Left ventricle myocardium inferior (tissue), 1 donor: ENCODE data around the gene PSAPL1. TPM values are rescaled to one million over a fixed set of nuclear protein-coding genes. Genes with fewer than 3 reads are reported as not detected.

Experiments
- DNase-seq: peaks from one replicate; pipeline ENCODE4 v3.0.0-alpha.2; 2020
- H3K27ac ChIP-seq: fragments of 200-600 bp; replicated peaks from 2 replicates; pipeline ENCODE4 v1.8.0; 2021
- H3K27me3 ChIP-seq: fragments of 200-600 bp; 2 replicates; pipeline ENCODE4 v1.8.0; 2021; ENCODE audit warnings: low read depth
- H3K36me3 ChIP-seq: fragments of 200-600 bp; 2 replicates; pipeline ENCODE4 v1.8.0; 2021
- H3K4me1 ChIP-seq: fragments of 200-600 bp; 2 replicates; pipeline ENCODE4 v1.8.0; 2021
- H3K4me3 ChIP-seq: fragments of 200-600 bp; 2 replicates; pipeline ENCODE4 v1.8.0; 2021; ENCODE audit warnings: mild to moderate bottlenecking, moderate library complexity
- H3K9me3 ChIP-seq: fragments of 200-600 bp; replicated peaks from 2 replicates; pipeline ENCODE4 v1.8.0; 2021
- intact Hi-C: fragments of 100-400 bp; cut with micrococcal nuclease; formaldehyde crosslinking; loops from one replicate; pipeline ENCODE4 v1.11.0; 2022
- total RNA-seq: library from RNA; stranded (reverse); fragmentation: NEBNext Ultra II Directional; extraction: Animal tissue kit (Norgen Biotek cat#: 25700); gene quantifications from one replicate; pipeline ENCODE4 v1.2.1, GENCODE V29; 2021
- TF ChIP-seq, protein P1 (sequence below): fragments of 200-600 bp; IDR thresholded peaks from 2 replicates; pipeline ENCODE4 v1.8.0; 2021; ENCODE audit warnings: antibody characterized with exemption, mild to moderate bottlenecking, borderline replicate concordance
- donor health status: DM: no; HTN: yes; CAD: no; lungs with severe emphysema.

PSAPL1 gene
- total RNA-seq, 1 donor from 2014 or later: not detected

DNA sequence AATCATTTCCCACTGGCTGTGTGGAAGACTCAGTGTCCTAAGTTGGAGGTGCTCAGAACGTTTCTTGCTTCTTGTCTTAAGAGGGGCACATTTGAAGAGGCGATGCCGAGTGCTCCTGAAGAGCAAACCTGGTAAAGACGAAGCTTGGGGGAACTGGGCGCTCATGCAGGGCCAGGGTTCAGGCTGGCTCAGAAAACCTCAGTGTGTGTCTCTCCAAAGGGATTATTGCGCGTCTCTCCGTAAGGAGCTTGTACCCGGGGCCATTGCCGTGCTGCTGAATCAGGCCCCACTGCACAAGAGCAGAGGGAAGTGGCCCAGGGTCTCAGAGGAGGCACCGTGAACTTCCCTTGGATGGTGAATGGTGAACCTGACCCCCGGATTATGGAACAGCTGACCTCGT lies 44.4 kb downstream of the PSAPL1 start:
- Histone ChIP-seq H3K36me3 (no peaks in the 10 kb centered on the region), H3K4me1 (no peaks in the 10 kb centered on the region), H3K27me3 (peaks cover 41% of the 10 kb centered on the region), H3K9me3 (no peaks in the 10 kb centered on the region), H3K4me3 (no peak overlapping the region), H3K27ac (no peak overlapping the region)
- DNase-seq: no peak
- intact Hi-C loops: no loop called here
- TF ChIP-seq, protein P1, sequence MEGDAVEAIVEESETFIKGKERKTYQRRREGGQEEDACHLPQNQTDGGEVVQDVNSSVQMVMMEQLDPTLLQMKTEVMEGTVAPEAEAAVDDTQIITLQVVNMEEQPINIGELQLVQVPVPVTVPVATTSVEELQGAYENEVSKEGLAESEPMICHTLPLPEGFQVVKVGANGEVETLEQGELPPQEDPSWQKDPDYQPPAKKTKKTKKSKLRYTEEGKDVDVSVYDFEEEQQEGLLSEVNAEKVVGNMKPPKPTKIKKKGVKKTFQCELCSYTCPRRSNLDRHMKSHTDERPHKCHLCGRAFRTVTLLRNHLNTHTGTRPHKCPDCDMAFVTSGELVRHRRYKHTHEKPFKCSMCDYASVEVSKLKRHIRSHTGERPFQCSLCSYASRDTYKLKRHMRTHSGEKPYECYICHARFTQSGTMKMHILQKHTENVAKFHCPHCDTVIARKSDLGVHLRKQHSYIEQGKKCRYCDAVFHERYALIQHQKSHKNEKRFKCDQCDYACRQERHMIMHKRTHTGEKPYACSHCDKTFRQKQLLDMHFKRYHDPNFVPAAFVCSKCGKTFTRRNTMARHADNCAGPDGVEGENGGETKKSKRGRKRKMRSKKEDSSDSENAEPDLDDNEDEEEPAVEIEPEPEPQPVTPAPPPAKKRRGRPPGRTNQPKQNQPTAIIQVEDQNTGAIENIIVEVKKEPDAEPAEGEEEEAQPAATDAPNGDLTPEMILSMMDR: no peak

DNA sequence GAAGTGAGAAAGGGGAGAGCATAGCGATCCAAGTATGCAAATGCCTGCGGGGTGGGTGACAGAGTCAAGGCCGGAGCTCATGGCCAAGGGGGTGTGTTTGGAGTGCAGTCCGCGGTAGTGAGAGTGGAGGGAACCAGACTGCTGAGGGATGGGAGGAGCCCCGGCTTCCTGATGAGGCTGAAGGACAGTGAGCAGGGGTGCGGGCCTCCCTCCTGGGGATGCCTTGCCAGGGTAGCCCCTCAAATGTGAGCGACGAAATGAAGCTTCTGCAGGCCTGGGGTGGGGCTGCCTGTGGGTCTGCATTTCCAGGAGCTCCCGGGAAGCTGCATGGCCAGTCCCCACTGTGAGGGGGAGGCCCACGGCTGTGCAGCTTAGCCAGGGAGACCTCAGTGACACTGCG lies 45.0 kb downstream of the PSAPL1 start:
- Histone ChIP-seq H3K27me3 (peaks cover 35% of the 10 kb centered on the region), H3K27ac (no peak overlapping the region), H3K4me3 (no peak overlapping the region), H3K36me3 (no peaks in the 10 kb centered on the region), H3K9me3 (no peaks in the 10 kb centered on the region), H3K4me1 (no peaks in the 10 kb centered on the region)
- TF ChIP-seq, protein P1: no peak
- intact Hi-C loops: no loop called here
- DNase-seq: no peak

DNA sequence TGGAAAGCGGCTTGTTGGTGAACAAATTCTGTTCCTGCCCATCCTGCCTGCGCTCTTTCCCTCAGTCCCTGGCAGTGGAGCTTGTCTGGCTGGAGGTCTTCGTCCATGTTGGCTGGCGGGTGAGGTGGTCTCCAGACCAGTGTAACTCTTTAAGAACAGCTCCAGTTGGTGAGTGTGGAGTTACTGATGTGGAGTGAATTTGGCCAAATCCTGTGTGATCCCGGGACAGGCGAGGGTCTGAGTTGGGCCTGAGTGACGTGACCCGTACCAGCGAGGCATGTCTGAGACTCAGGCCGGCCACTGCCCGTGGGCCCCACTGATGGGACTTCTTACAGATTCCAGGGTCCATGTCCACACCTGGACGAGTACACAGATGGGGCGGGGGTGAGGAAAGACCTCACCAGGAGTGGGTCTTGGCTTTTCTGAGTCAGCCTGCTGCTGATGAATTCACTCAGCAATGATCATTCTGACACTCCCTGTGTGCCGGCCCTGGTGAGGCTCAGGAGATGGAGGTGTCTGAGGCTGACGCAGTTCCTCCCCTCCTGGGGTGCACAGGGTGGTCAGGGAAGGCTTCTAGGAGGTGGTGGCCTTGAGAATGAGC lies 45.5 kb downstream of the PSAPL1 start:
- Histone ChIP-seq H3K27ac (no peak overlapping the region), H3K9me3 (no peaks in the 10 kb centered on the region), H3K27me3 (peaks cover 31% of the 10 kb centered on the region), H3K4me1 (no peaks in the 10 kb centered on the region), H3K36me3 (no peaks in the 10 kb centered on the region), H3K4me3 (no peak overlapping the region)
- intact Hi-C loops: no loop called here
- no peak for DNase-seq
- TF ChIP-seq, protein P1: no peak

DNA sequence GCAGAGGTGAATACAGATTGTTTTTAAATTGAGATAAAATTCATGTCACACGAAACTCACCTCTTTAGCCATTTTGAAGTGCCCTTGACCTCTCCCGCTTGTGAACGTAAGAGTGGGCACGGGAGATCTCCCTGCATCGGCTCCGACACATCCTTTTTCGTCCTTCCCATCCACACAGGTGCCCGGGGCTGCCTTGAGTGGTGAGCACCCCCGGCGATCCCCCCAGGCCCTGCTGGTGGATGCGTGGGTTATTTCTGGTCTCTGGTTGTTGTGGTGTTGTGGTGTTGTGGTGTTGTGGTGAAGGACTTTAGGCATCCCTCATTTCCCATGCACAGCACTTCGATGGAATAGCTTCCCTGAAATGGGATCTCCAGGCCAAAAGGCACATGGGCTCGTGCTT lies 46.1 kb downstream of the PSAPL1 start:
- intact Hi-C loops: no loop called here
- no peaks in the 10 kb centered on the region for H3K9me3 ChIP-seq
- H3K27me3 ChIP-seq: peaks cover 30% of the 10 kb centered on the region
- DNase-seq: no peak
- H3K4me3 ChIP-seq: no peak overlapping the region
- no peak overlapping the region for H3K27ac ChIP-seq
- TF ChIP-seq, protein P1: no peak
- H3K36me3 ChIP-seq: no peaks in the 10 kb centered on the region
- H3K4me1 ChIP-seq: no peaks in the 10 kb centered on the region

DNA sequence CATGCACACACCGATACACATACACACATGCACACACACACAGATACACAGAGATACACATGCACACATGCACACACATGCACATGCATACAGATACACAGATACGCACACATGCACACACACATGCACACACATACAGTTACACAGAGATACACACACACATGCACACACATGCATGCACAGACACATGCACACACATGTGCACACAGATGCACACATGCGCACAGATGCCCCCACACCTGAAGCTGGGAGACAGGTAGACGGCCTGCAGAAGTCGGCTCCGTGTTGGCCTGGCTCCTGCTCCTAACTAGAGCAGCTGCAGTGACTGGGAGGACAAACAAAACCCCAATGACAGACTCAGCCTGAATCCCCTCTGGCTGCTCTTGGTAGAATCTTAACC lies 46.8 kb downstream of the PSAPL1 start:
- no peaks in the 10 kb centered on the region for H3K9me3 ChIP-seq
- H3K36me3 ChIP-seq: no peaks in the 10 kb centered on the region
- H3K27me3 ChIP-seq: peaks cover 23% of the 10 kb centered on the region
- H3K4me1 ChIP-seq: no peaks in the 10 kb centered on the region
- TF ChIP-seq, protein P1: no peak
- no peak overlapping the region for H3K4me3 ChIP-seq
- H3K27ac ChIP-seq: no peak overlapping the region
- intact Hi-C loops: no loop called here
- DNase-seq: no peak
